Muscle of back (tissue), 11 donors: ENCODE results near the gene TARBP1. TPM values are rescaled to one million over a fixed set of nuclear protein-coding genes. Genes with fewer than 3 reads are reported as not detected.
"Not testable (repeated sequence)": the region's sequence is repeated elsewhere in the genome, so short reads cannot be mapped to it uniquely, and the experiment has no call there.

Experiments used
- DNase-seq, 3 donors: peaks; one replicate each; pipeline versions ENCODE4 v3.0.0 to v3.0.0-alpha.2; 2013
- polyA plus RNA-seq, 10 donors: library from polyadenylated mRNA; unstranded; fragments of 120-200 nt; gene quantifications; one replicate each; pipeline ENCODE4 v1.2.1, GENCODE V29; 2013; ENCODE audit not compliant: insufficient read length in 10 of 10

TARBP1 gene
- polyA plus RNA-seq, 10 donors = 16.1 to 57.3 (median 23.6) TPM

DNA sequence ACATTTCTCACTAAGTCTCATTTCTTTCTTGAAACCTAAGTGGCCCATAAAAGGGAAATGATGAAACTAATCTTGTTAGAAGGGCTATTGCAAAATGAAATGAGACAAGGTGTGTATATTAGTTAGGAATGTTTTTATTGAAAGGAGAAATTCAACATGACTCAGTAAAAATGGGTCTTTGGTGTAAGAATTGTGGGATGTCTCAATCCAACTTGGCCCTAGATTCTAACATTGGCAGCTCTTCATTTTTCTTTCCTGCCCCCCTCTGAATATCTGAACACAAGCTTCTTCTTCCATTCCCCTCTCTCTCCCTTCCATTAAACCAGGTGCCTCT is 26.8 kb upstream of the TARBP1 start:
- no peak for DNase-seq

DNA sequence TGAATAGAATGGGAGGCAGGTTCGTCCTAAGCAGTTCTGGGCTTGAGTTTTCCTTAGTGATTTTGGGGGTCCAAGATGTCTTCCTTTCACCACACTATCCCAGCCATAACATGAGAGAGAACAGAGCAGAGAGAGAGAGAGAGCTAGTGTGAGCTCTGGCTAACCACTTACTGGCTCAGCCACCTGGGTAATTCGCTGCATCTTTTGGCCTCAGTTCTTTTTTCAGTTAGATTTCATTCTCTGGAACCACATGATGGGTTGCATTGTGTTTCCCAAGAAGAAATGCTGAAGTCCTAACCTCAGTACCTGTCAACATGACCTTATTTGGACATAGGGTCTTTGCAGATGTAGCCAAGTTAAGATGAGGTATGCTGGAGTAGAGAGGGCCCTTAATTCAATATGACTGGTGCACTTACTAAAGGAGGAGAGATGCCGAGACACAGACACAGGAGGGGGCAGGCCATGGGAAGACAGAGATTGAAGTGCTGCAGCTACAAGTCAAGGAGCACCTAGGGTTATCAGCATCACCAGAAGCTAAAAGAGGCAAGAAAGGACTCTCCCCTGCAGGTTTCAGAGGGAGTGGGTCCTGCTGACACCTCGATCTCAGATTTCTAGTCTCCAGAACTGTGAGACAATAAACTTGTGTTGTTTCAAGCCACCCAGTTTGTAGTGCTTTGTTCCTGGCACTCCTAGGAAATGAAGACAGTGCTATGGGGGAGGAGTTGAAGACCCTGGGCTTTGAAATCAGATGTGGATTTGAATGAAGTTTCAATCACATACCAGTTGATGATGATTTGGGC is 26.2 kb upstream of the TARBP1 start:
- no peak for DNase-seq

DNA sequence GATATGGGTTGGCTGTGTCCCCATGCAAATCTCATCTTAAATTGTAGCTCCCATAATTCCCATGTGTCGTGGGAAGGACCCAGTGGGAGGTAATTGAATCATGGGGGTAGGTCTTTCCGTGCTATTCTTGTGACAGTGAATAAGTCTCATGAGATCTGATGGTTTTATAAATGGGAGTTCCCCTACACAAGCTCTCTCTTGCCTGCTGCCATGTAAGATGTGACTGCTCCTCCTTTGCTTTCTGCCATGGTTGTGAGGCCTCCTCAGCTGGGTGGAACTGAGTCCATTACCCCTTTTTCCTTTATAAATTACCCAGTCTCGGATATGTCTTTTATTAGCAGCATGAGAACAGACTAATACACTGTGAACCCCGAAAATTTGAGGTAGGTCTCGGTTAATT is 25.3 kb upstream of the TARBP1 start:
- not testable (repeated sequence) for DNase-seq

- peak in 2 of 3 donors; percentile 81 to 86 for DNase-seq
Measured at GRCh38 chr1:234503193-234504050, 24.4 kb upstream of the TARBP1 start.

- DNase-seq = no peak
Measured at GRCh38 chr1:234502785-234503184, 23.8 kb upstream of the TARBP1 start.

DNA sequence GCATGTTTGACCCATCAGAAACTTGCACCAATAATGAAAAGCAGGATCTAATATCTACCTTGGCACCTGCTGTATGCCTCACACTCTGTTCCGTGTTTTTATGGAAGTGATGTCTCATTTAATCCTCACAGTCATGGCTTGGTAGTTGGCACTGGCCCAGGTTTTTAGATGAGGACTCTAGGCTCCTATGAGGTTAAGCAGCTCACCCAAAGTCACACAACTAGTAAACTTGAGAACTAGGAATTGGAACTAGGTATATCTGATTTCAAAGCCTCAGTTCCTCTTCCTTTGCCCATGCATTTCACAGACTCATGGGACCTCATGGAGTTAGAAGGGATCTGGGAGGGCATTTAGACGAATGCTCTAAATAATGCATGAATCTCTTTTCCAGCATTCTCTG is 21.3 kb upstream of the TARBP1 start:
- peak in 2 of 3 donors; percentile 53 to 70 for DNase-seq

- no peak for DNase-seq
Measured at GRCh38 chr1:234499943-234500245, 20.9 kb upstream of the TARBP1 start.

GRCh38 chr1:234499119-234499942 is 20.4 kb upstream of the TARBP1 start:
- peak; percentile 93 to 96 (median 94) for DNase-seq

DNA sequence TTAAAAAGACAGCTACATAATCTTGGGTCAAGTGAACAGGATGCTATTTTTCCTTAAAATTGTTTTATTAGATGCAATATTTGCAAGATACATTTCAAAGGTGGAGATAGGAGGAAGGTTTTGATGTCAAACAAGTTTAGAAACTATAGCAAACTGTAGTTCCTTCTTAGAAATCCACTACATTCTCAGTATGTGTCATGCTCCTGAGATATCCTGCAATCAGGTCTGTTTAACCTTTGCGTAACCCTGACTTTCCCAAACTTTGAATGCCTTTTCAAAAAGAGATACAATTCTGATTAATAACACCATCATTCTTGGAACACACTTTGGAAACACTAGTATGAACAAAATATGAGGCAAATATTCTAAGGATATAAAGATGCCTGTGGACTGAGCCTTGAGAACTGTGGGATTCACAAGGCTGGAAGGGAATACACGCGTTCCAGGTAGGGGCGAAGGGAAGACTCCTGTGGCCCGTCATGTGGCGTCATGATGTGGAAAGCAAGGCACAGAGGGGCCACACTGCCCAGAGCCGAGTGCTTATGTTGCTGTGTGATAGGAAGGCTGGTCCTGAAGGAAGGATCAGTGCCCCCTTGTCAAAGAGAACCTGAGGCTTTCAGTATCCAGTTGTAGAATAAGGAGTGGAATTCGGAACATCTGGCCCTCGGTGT is 19.6 kb upstream of the TARBP1 start:
- no peak for DNase-seq

DNA sequence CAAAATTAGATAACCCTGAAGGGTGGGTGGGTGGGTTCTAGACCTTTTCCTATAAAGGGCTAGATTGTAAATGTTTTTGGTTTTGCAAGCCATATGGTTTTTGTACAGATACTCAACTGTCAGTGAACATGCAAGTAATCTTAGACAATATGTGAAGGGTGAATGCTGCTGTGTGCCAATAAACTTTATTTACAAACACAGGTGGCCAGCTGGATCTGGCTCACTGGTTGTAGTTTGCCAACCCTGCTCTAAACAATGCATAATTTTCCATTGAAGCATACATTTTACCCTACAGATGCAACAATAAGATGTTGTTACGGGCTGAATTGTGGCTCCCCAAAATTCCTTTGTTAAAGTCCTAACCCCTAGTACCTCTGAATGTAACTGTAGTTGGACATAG is 18.6 kb upstream of the TARBP1 start:
- DNase-seq = no peak

GRCh38 chr1:234495231-234495990 is 16.4 kb upstream of the TARBP1 start:
- peak in 1 of 3 donors; percentile 92 for DNase-seq

DNA sequence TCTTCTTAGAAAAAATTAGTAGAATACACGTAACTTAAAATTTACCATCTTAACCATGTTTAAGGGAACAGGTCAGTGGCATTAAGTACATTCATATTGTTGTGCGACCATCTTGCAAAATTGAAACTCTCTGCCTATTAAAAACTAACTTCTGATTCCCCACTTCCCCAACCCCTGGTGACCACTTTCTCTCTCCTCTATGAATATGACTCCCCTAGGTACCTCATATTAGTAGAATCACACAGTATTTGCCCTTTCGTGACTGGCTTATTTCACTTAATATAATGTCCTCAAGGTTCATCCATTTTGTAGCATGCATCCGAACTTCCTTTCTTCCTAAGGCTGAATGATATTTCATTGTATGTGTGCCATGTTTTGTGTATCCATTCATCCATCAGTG is 15.1 kb upstream of the TARBP1 start:
- DNase-seq = no peak

- no peak for DNase-seq
Measured at GRCh38 chr1:234490793-234491479, 12.0 kb upstream of the TARBP1 start.

- DNase-seq = no peak
Measured at GRCh38 chr1:234489698-234490077, 10.7 kb upstream of the TARBP1 start.

DNA sequence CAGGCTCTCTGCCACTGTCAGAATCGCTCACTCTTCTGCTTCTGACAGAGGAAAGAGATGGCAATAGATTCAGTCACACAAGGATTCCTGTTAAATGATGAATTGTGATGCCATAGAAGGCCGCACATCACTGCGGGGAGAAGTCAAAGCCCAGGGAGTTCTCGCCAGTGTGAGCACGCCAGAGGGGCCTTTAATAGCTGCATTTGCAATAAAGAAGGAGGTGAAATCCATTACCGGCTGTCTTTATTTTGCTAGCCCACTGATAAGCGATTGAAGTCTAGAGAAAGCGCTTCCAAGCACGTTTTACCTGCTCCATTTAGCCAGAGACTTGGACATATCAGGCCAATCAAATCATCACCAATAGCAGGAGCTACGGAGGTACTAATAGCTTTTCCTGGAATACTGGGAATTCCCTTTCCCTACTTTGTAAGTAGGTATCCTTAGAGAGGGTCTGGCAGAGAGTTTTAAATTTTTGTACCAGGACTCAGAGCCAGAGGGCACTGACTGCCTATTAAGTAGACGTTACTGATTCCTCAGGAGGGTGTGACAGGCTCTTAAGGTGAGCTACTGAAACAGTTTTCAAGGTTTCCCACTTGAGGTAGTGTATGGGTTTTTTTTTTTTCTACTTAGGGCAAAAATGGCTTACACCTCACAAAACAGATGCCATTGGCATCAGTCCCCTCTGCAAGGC is 10.2 kb upstream of the TARBP1 start:
- DNase-seq = no peak

GRCh38 chr1:234488054-234489006 is 9.4 kb upstream of the TARBP1 start:
- DNase-seq = no peak

- peak; percentile 69 to 88 (median 79) for DNase-seq
Measured at GRCh38 chr1:234486858-234487840, 8.2 kb upstream of the TARBP1 start.
